Central memory CD4-positive, alpha-beta T cell (primary cell): ENCODE data around the gene TRIM33.
A peak's percentile ranks its signal among the peaks of the same experiment; 100 is the strongest.

Experiments used
- DNase-seq: peaks from one replicate; pipeline ENCODE4 v3.0.0; 2022

TRIM33 gene

GRCh38 chr1:114349891-114350605 lies 161.0 kb downstream of the TRIM33 start:
- DNase-seq: no peak

- no peak for DNase-seq
These were observed 163.4 kb downstream of the TRIM33 start for GRCh38 chr1:114347431-114348209.

GRCh38 chr1:114346480-114347029 lies 164.4 kb downstream of the TRIM33 start:
- DNase-seq: peak; percentile 96

GRCh38 chr1:114345930-114346479 lies 165.0 kb downstream of the TRIM33 start:
- DNase-seq: no peak

- DNase-seq: no peak
These were observed 166.3 kb downstream of the TRIM33 start for GRCh38 chr1:114344656-114345055.
